GM13977 (cell line): Measurements from ENCODE around the gene TIGIT.

Source experiments
- DNase-seq: peaks from one replicate; pipeline ENCODE4 v3.0.0; 2012; ENCODE audit warnings: low spot score
- in situ Hi-C: fragments of 300-500 bp; cut with MboI; formaldehyde crosslinking; loops from one replicate; pipeline ENCODE4 v1.12.0; 2022; ENCODE audit warnings: low sequenced_read_pairs, low pct_unique_long_range_greater_than_20kb, mixed read lengths, inconsistent platforms; ENCODE audit not compliant: unreplicated experiment
- TF ChIP-seq, protein P1 (sequence below): IDR thresholded peaks from 2 replicates; pipeline ENCODE4 v1.5.1; 2012; ENCODE audit warnings: mild to moderate bottlenecking, control low read depth; ENCODE audit not compliant: insufficient read depth; ENCODE audit errors: extremely low read depth, missing control alignments

Gene TIGIT

DNA sequence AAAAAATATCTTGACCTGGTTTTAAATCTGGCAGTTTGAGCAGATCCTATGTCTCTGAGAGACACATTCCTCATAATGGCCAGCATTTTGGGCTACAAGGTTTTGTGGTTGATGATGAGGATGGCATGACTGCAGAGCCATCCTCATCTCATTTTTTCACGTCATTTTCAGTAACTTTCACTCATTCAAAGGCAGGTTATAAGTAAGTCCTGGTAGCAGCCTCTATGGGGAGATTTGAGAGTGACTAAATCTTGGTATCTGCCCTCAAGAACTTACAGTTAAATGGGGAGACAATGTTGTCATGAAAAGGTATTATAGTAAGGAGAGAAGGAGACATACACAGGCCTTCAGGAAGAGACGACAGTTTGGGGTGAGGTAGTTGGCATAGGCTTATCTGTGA lies 14.5 kb downstream of the TIGIT start:
- no peak for DNase-seq
- TF ChIP-seq, protein P1, sequence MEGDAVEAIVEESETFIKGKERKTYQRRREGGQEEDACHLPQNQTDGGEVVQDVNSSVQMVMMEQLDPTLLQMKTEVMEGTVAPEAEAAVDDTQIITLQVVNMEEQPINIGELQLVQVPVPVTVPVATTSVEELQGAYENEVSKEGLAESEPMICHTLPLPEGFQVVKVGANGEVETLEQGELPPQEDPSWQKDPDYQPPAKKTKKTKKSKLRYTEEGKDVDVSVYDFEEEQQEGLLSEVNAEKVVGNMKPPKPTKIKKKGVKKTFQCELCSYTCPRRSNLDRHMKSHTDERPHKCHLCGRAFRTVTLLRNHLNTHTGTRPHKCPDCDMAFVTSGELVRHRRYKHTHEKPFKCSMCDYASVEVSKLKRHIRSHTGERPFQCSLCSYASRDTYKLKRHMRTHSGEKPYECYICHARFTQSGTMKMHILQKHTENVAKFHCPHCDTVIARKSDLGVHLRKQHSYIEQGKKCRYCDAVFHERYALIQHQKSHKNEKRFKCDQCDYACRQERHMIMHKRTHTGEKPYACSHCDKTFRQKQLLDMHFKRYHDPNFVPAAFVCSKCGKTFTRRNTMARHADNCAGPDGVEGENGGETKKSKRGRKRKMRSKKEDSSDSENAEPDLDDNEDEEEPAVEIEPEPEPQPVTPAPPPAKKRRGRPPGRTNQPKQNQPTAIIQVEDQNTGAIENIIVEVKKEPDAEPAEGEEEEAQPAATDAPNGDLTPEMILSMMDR, result no peak

DNA sequence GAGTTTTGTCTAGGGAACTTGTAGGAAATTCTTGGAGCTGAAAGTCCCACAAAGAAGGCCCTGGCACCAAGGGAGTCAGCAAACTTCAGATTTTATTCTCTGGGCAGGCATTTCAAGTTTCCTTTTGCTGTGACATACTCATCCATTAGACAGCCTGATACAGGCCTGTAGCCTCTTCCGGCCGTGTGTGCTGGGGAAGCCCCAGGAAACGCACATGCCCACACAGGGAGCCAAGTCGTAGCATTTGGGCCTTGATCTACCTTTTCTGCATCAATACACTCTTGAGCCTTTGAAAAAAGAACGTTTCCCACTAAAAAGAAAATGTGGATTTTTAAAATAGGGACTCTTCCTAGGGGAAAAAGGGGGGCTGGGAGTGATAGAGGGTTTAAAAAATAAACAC lies 15.0 kb downstream of the TIGIT start:
- TF ChIP-seq, protein P1, result no peak
- in situ Hi-C loops, result no loop called here
- no peak for DNase-seq

More for the DNA sequence above, 14.5 kb downstream of the TIGIT start:
- in situ Hi-C loops, result no loop called here

DNA sequence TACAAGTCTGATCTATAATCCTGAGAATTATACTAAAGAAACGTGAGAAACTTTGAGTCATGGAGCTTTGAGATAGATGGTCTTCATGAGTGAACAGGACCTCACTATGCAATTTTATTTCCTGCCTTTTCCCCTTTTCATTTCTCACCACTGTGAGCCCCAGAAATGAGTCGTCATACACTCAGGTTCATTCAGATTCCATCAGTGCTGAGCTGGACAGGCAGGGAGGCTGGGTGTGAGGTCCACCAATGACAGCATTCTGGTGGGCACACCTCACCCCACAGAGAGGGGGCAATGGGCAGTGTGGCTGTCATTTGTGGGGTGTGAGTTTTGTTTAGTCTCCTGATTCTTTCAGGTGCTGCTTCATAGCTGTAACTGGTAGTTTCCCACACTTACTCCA lies 16.9 kb downstream of the TIGIT start:
- TF ChIP-seq, protein P1, result no peak
- in situ Hi-C loops, result no loop called here
- DNase-seq, result no peak

DNA sequence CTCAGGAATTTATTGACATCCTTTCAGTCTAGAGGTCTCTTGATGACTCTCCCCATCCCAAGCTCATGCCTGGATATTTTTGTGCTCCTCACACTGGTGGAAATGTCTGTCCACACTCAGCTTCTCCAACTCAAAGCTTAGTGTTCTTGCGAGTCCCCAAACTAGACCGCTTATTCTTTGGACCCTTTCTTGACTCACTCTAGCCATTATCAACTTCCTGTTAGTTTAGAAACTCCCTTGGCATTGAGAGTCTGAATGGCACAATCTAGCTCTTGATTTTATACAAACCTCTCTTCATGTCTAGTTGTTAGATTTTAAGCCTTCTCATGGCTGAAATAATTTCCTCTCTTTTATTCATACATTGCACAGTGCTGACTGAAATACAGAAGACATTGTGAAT lies 19.6 kb downstream of the TIGIT start:
- DNase-seq, result no peak
- TF ChIP-seq, protein P1, result no peak
- in situ Hi-C loops, result no loop called here

DNA sequence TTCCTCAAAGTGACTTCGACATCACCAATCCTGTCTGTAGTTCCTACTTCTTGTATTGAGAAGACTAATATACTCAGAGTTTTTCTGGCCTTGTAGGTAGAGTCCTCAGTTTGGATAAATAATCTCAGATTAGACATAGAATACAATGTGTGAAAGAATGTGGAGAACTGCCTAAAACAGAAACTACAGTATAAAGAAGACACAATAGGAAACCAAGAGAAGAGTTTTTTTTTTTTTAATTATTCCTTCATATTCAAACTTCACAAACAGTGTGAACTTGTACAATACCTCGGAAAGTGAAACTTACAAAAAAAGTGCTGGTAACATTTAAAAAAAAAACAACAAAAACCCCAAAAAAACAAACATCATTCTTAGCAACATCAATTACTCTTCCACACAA lies 20.5 kb downstream of the TIGIT start:
- no peak for DNase-seq
- in situ Hi-C loops, result no loop called here
- TF ChIP-seq, protein P1, result no peak

DNA sequence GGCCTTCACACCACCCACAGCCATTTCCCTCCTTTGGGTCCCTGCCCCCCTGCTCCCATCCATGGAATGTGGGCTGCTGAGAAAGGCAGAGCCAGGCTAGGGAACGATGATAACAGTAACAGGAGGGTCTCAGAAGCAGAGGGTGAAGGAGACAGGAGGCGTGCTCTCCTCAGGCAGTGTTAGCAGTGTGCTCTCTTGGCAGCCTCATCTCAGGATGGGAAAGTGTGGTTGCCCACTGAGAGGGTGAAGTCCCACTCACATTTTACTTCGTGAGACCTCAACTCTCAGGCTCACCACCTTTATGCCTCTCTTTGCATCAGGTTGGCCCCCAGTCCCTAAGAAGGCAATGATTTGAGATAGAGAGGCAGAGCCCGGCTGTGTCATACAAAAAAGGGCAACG lies 24.5 kb downstream of the TIGIT start:
- TF ChIP-seq, protein P1, result no peak
- in situ Hi-C loops, result no loop called here
- no peak for DNase-seq

DNA sequence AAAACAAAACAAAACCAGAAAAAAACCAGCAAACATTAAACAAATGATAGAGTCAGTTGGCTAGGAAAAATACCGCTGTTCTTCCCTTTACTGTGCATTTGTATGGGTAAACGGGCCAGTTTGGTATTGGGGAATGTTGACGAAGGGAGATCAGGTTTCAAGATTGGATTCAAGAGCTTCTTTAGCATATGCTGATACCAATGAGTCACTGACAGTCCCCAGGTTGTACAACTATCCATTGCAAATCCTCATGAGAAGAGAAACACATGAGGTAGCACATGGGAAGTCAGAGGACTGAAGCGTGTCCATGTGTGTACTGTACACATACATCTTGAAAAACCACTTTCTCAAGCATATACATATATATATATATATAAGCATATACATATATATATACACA lies 25.6 kb downstream of the TIGIT start:
- in situ Hi-C loops, result no loop called here
- TF ChIP-seq, protein P1, result no peak
- DNase-seq, result no peak
